Posterior vena cava (tissue), 2 donors: ENCODE measurements around the gene ULBP3. TPM values are rescaled to one million over a fixed set of nuclear protein-coding genes. Genes with fewer than 3 reads are reported as not detected.
"Not testable (repeated sequence)": the region's sequence is repeated elsewhere in the genome, so short reads cannot be mapped to it uniquely, and the experiment has no call there.

ENCODE experiments used
- DNase-seq: peaks from one replicate; pipeline ENCODE4 v3.0.0-alpha.2; 2020; ENCODE audit warnings: low spot score
- intact Hi-C, 2 donors: fragments of 100-400 bp; cut with DNase I; formaldehyde crosslinking; loops; one replicate each; pipeline versions ENCODE4 v1.14.1 to v1.14.2; 2022 to 2023
- total RNA-seq, 2 donors: library from RNA; stranded (reverse); fragmentation: NEBNext Ultra II Directional; extraction: Animal tissue kit (Norgen Biotek cat#: 25700); gene quantifications; one replicate each; pipeline ENCODE4 v1.2.1, GENCODE V29; 2021
- donor health status: DM: yes; HTN: yes; CAD: no.
- donor health status: DM: yes; HTN: yes; CAD: no.

Gene ULBP3
- total RNA-seq, 2 donors from 2014 or later: 0.67 to 1.2 TPM

GRCh38 chr6:150025201-150025917, 43.6 kb downstream of the ULBP3 start, which contains the start of gene RAET1L:
TSS of gene RAET1L (minus strand) at chr6:150025532. CDS start at chr6:150025471, 61 bp downstream.
- peak; percentile 83 for DNase-seq

GRCh38 chr6:150024646-150025155, 44.2 kb downstream of the ULBP3 start:
- intact Hi-C loops: no loop called here
- peak; percentile 74 for DNase-seq

More at GRCh38 chr6:150025201-150025917, 43.6 kb downstream of the ULBP3 start, which contains the start of gene RAET1L:
- intact Hi-C loops: no loop called here

GRCh38 chr6:150024021-150024420, 44.9 kb downstream of the ULBP3 start:
- peak; percentile 42 for DNase-seq
- intact Hi-C loops: not testable (repeated sequence)

- intact Hi-C loops, DNase-seq: not testable (repeated sequence)
These were observed 47.1 kb downstream of the ULBP3 start for GRCh38 chr6:150021870-150022269.

- DNase-seq: no peak
- intact Hi-C loops: no loop called here
These were observed 49.9 kb downstream of the ULBP3 start for GRCh38 chr6:150018846-150019580.

- not testable (repeated sequence) for DNase-seq
- intact Hi-C loops: loop anchor here (2.0 kb wide), 2 partner anchors 82 to 84 kb away; no protein-coding TSS in a partner anchor
These were observed 51.8 kb downstream of the ULBP3 start for GRCh38 chr6:150017186-150017521.

- DNase-seq: no peak
- intact Hi-C loops: loop anchor here (2.0 kb wide), 2 partner anchors 82 to 84 kb away; no protein-coding TSS in a partner anchor
These were observed 52.4 kb downstream of the ULBP3 start for GRCh38 chr6:150016324-150017185.

GRCh38 chr6:150015281-150016001, 53.5 kb downstream of the ULBP3 start:
- intact Hi-C loops: loop anchor here (2.0 kb wide), 2 partner anchors 81 to 83 kb away; no protein-coding TSS in a partner anchor
- DNase-seq: not testable (repeated sequence)

GRCh38 chr6:150014623-150015280, 54.2 kb downstream of the ULBP3 start:
- intact Hi-C loops, DNase-seq: not testable (repeated sequence)

GRCh38 chr6:150013785-150014622, 54.9 kb downstream of the ULBP3 start:
- DNase-seq, intact Hi-C loops: not testable (repeated sequence)

GRCh38 chr6:150012846-150013784, 55.8 kb downstream of the ULBP3 start:
- DNase-seq, intact Hi-C loops: not testable (repeated sequence)

Other genes starting within 250 kb of the ULBP3 start
- 10 to 100 TPM; 20.0 to 26.3 TPM for gene LRP11, start 204.8 kb downstream of the ULBP3 start, total RNA-seq
- gene RAET1E, start 171.0 kb downstream of the ULBP3 start, total RNA-seq: 1 to 10 TPM in 1 of 2 donors, not detected in 1; 1.6 TPM
- under 1 TPM in 1 of 2 donors, not detected in 1; 0.74 TPM for gene RAET1G, start 146.0 kb downstream of the ULBP3 start, total RNA-seq
- under 1 TPM; 0.43 to 0.51 TPM for gene ULBP2, start 127.1 kb downstream of the ULBP3 start, total RNA-seq
- under 1 TPM in 1 of 2 donors, not detected in 1; 0.19 TPM for gene ULBP1, start 105.2 kb downstream of the ULBP3 start, total RNA-seq
- gene RAET1L, start 43.6 kb downstream of the ULBP3 start, total RNA-seq: not detected
- gene PPP1R14C, start 73.9 kb upstream of the ULBP3 start, total RNA-seq: 1 to 10 TPM in 1 of 2 donors, not detected in 1; 1.2 TPM